ENCODE data around the gene PCDHB2.

GRCh38 chr5:141050622-141051520, 43.5 kb upstream of the PCDHB2 start, which contains the start of gene PCDHB1:
- TF ChIP-seq, protein P1, sequence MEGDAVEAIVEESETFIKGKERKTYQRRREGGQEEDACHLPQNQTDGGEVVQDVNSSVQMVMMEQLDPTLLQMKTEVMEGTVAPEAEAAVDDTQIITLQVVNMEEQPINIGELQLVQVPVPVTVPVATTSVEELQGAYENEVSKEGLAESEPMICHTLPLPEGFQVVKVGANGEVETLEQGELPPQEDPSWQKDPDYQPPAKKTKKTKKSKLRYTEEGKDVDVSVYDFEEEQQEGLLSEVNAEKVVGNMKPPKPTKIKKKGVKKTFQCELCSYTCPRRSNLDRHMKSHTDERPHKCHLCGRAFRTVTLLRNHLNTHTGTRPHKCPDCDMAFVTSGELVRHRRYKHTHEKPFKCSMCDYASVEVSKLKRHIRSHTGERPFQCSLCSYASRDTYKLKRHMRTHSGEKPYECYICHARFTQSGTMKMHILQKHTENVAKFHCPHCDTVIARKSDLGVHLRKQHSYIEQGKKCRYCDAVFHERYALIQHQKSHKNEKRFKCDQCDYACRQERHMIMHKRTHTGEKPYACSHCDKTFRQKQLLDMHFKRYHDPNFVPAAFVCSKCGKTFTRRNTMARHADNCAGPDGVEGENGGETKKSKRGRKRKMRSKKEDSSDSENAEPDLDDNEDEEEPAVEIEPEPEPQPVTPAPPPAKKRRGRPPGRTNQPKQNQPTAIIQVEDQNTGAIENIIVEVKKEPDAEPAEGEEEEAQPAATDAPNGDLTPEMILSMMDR (conservative IDR thresholded peaks at IDR 0.05; ENCODE audit: low read depth, low read length): no peak
- no peak for TF ChIP-seq RAD21 (IDR thresholded peaks at IDR 0.05; ENCODE audit: low read length)
- no peak for TF ChIP-seq POLR2A (IDR thresholded peaks at IDR 0.05; ENCODE audit: low read depth, low read length)
- no peak for TF ChIP-seq RFX5 (IDR thresholded peaks at IDR 0.05; ENCODE audit: low read depth, low read length)
- TF ChIP-seq BHLHE40 (IDR thresholded peaks at IDR 0.05; ENCODE audit: low read depth, low read length): no peak

Data from IMR-90 (cell line).